WTC11 (cell line): ENCODE results near the gene SLK. TPM values are rescaled to one million over a fixed set of nuclear protein-coding genes. Genes with fewer than 3 reads are reported as not detected.

Experiments used
- ATAC-seq: fragments of 200-7000 bp; cut with Tn5 transposase; 2 replicates; pipeline ENCODE4 v1.10.0; 2021; ENCODE audit warnings: mild to moderate bottlenecking, moderate library complexity
- CTCF ChIA-PET: fragments of 300-600 bp; sonication (Branson Sonifier 250); formaldehyde crosslinking; loops from one replicate; lab custom pipeline; 2021; ENCODE audit warnings: antibody characterized with exemption; lab: Charles Lee
- POLR2A ChIA-PET: fragments of 350-600 bp; sonication (Branson Sonifier 250); formaldehyde crosslinking; loops from one replicate; lab custom pipeline; 2021; ENCODE audit warnings: antibody characterized with exemption; lab: Charles Lee
- DNase-seq: peaks from one replicate; pipeline ENCODE4 v3.0.0; 2021; ENCODE audit warnings: low spot score
- H3K27ac Mint-ChIP-seq: 2 replicates; pipeline ENCODE4 v1.8.0; 2021; ENCODE audit warnings: mixed read lengths
- H3K27me3 Mint-ChIP-seq: 2 replicates; pipeline ENCODE4 v1.8.0; 2021; ENCODE audit warnings: low read depth, mild to moderate bottlenecking, moderate library complexity, mixed read lengths
- H3K36me3 Mint-ChIP-seq: 2 replicates; pipeline ENCODE4 v1.8.0; 2021; ENCODE audit warnings: mixed read lengths
- H3K4me1 Mint-ChIP-seq: 2 replicates; pipeline ENCODE4 v1.8.0; 2022; ENCODE audit warnings: mixed read lengths
- H3K4me3 Mint-ChIP-seq: 2 replicates; pipeline ENCODE4 v1.8.0; 2021; ENCODE audit warnings: mild to moderate bottlenecking, moderate library complexity, mixed read lengths
- H3K9me3 Mint-ChIP-seq: 2 replicates; pipeline ENCODE4 v1.8.0; 2021; ENCODE audit warnings: mixed read lengths
- CREM ChIP-seq: sonication (generic); formaldehyde crosslinking; IDR thresholded peaks from 2 replicates; pipeline ENCODE4 v1.8.1; 2022; ENCODE audit warnings: mild to moderate bottlenecking, missing genetic modification reagents, moderate library complexity
- FOXJ3 ChIP-seq: sonication (generic); formaldehyde crosslinking; IDR thresholded peaks from 2 replicates; pipeline ENCODE4 v1.9.0; 2021; ENCODE audit warnings: missing genetic modification reagents, mild to moderate bottlenecking, borderline replicate concordance
- GTF2I ChIP-seq: fragments of 250-450 bp; sonication (Bioruptor Pico); conservative IDR thresholded peaks from 2 replicates; pipeline ENCODE4 v1.4.0; 2021; ENCODE audit warnings: mild to moderate bottlenecking
- IRF2 ChIP-seq: sonication (generic); formaldehyde crosslinking; IDR thresholded peaks from 2 replicates; pipeline ENCODE4 v1.8.0; 2022; ENCODE audit warnings: low read depth, missing genetic modification reagents, borderline replicate concordance
- MLX ChIP-seq: sonication (generic); formaldehyde crosslinking; IDR thresholded peaks from 2 replicates; pipeline ENCODE4 v1.8.1; 2023; ENCODE audit warnings: mild to moderate bottlenecking, missing genetic modification reagents, moderate library complexity
- NFATC4 ChIP-seq: fragments of 250-450 bp; sonication (Bioruptor Pico); IDR thresholded peaks from 2 replicates; pipeline ENCODE4 v1.9.0; 2021; ENCODE audit warnings: mild to moderate bottlenecking
- NFYB ChIP-seq: sonication (generic); formaldehyde crosslinking; conservative IDR thresholded peaks from 2 replicates; pipeline ENCODE4 v1.8.0; 2022; ENCODE audit warnings: low read depth, missing genetic modification reagents
- NR1H2 ChIP-seq: sonication (generic); formaldehyde crosslinking; IDR thresholded peaks from 2 replicates; pipeline ENCODE4 v1.9.0; 2021; ENCODE audit warnings: mild to moderate bottlenecking, moderate library complexity, missing genetic modification reagents
- PRDM15 ChIP-seq: sonication (generic); formaldehyde crosslinking; IDR thresholded peaks from 2 replicates; pipeline ENCODE4 v1.8.0; 2022; ENCODE audit warnings: missing genetic modification reagents
- RELA ChIP-seq: sonication (generic); formaldehyde crosslinking; IDR thresholded peaks from 2 replicates; pipeline ENCODE4 v1.8.1; 2022; ENCODE audit warnings: missing genetic modification reagents, mild to moderate bottlenecking, borderline replicate concordance
- ZNF138 ChIP-seq: sonication (generic); formaldehyde crosslinking; conservative IDR thresholded peaks from 2 replicates; pipeline ENCODE4 v1.8.1; 2022; ENCODE audit warnings: mild to moderate bottlenecking, moderate library complexity, missing genetic modification reagents
- ZNF396 ChIP-seq: fragments of 250-450 bp; sonication (Bioruptor Pico); IDR thresholded peaks from 2 replicates; pipeline ENCODE4 v1.8.0; 2021; ENCODE audit warnings: mild to moderate bottlenecking, moderate library complexity, borderline replicate concordance
- total RNA-seq: library from RNA; stranded (reverse); gene quantifications from 3 replicates; pipeline ENCODE4 v1.2.3, GENCODE V29; 2021
- TF ChIP-seq, protein P1 (sequence below): sonication (generic); formaldehyde crosslinking; IDR thresholded peaks from 2 replicates; pipeline ENCODE4 v1.8.0; 2023; ENCODE audit warnings: missing genetic modification reagents, mild to moderate bottlenecking, borderline replicate concordance
- TF ChIP-seq, protein P2 (sequence below): sonication (generic); formaldehyde crosslinking; IDR thresholded peaks from 2 replicates; pipeline ENCODE4 v1.8.1; 2022; ENCODE audit warnings: missing genetic modification reagents, borderline replicate concordance
- TF ChIP-seq, protein P3 (sequence below): sonication (generic); formaldehyde crosslinking; IDR thresholded peaks from 2 replicates; pipeline ENCODE4 v1.8.0; 2022; ENCODE audit warnings: mild to moderate bottlenecking, missing genetic modification reagents
- TF ChIP-seq, protein P4 (sequence below): sonication (generic); formaldehyde crosslinking; IDR thresholded peaks from 2 replicates; pipeline ENCODE4 v1.8.0; 2022; ENCODE audit warnings: mild to moderate bottlenecking, missing genetic modification reagents

The SLK gene
- total RNA-seq, 1 experiment from 2014 or later = 19.2 TPM

DNA sequence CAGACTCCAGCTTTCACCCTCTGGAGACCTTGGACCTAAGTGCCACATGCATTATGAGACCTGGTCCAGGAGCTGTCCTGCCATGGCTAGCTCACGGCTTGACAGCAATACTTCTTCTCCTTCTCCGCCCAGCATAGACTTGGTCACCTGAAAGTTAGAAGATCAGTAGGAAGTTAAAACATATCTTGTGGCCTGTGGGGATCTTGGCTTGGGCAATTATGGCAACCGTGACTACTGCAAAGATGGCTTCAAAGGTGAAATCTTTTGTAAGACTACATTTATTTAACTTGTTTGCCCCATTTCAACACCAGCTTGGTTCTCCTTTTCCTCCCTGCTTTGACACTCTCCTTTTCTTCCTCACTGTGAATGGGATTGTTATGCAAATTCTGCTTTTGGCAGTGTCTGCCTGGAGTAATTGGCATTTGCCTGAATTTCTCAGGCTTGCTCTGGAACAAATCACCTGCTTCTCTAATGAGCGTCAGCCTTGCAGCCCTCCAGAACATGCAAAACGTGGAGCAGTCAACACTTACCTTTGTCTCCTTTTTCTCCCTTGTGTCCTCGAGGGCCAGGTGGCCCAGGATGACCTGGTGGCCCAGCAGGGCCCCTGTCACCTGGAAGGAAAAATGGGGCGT lies 65.3 kb downstream of the SLK start:
- H3K9me3 Mint-ChIP-seq = no peaks in the 10 kb centered on the region
- ChIA-PET POLR2A (no interaction called here), CTCF (interaction anchor here (0.8 to 1.7 kb wide), 5 partner anchors 89 to 346 kb away, joined by 3 to 7 read pairs (median 4); no protein-coding TSS in a partner anchor)
- DNase-seq = no peak
- 0 out of 2 replicates have a peak, but pooled peaks cover 2% of the 10 kb centered on the region for H3K36me3 Mint-ChIP-seq
- TF ChIP-seq ZNF396 (CRISPR knock-in tag) (peak; percentile 48; the same call in 1 of the 2 replicates), RELA (CRISPR knock-in tag) (no peak), PRDM15 (CRISPR knock-in tag) (peak; percentile 12; the same call in 1 of the 2 replicates)
- TF ChIP-seq, protein P1, sequence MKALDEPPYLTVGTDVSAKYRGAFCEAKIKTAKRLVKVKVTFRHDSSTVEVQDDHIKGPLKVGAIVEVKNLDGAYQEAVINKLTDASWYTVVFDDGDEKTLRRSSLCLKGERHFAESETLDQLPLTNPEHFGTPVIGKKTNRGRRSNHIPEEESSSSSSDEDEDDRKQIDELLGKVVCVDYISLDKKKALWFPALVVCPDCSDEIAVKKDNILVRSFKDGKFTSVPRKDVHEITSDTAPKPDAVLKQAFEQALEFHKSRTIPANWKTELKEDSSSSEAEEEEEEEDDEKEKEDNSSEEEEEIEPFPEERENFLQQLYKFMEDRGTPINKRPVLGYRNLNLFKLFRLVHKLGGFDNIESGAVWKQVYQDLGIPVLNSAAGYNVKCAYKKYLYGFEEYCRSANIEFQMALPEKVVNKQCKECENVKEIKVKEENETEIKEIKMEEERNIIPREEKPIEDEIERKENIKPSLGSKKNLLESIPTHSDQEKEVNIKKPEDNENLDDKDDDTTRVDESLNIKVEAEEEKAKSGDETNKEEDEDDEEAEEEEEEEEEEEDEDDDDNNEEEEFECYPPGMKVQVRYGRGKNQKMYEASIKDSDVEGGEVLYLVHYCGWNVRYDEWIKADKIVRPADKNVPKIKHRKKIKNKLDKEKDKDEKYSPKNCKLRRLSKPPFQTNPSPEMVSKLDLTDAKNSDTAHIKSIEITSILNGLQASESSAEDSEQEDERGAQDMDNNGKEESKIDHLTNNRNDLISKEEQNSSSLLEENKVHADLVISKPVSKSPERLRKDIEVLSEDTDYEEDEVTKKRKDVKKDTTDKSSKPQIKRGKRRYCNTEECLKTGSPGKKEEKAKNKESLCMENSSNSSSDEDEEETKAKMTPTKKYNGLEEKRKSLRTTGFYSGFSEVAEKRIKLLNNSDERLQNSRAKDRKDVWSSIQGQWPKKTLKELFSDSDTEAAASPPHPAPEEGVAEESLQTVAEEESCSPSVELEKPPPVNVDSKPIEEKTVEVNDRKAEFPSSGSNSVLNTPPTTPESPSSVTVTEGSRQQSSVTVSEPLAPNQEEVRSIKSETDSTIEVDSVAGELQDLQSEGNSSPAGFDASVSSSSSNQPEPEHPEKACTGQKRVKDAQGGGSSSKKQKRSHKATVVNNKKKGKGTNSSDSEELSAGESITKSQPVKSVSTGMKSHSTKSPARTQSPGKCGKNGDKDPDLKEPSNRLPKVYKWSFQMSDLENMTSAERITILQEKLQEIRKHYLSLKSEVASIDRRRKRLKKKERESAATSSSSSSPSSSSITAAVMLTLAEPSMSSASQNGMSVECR = no peak
- peak overlapping the region; percentile 2; the same call in 1 of the 2 replicates for H3K4me3 Mint-ChIP-seq
- H3K4me1 Mint-ChIP-seq = peaks cover 27% of the 10 kb centered on the region
- H3K27me3 Mint-ChIP-seq = no peaks in the 10 kb centered on the region
- peak overlapping the region; percentile 48 for H3K27ac Mint-ChIP-seq
- peak; percentile 57 for ATAC-seq

GRCh38 chr10:104033401-104033930 lies 66.5 kb downstream of the SLK start:
- ATAC-seq = no peak
- ChIA-PET POLR2A (interaction anchor here (0.6 to 2.1 kb wide), 3 partner anchors 89 to 293 kb away, joined by 3 to 5 read pairs (median 3); partner anchors contain the start of gene SFR1), CTCF (interaction anchor here (0.9 to 2.0 kb wide), 6 partner anchors 12 to 320 kb away, joined by 3 to 8 read pairs (median 4); partner anchors contain the start of gene CFAP58)
- no peak for DNase-seq
- Mint-ChIP-seq H3K4me1 (peaks cover 27% of the 10 kb centered on the region), H3K36me3 (0 out of 2 replicates have a peak, but pooled peaks cover 2% of the 10 kb centered on the region), H3K27ac (no peak overlapping the region), H3K4me3 (no peak overlapping the region), H3K9me3 (no peaks in the 10 kb centered on the region), H3K27me3 (no peaks in the 10 kb centered on the region)
- TF ChIP-seq NFYB (CRISPR knock-in tag) (no peak), ZNF138 (CRISPR knock-in tag) (no peak), MLX (no peak), GTF2I (CRISPR knock-in tag) (no peak)

DNA sequence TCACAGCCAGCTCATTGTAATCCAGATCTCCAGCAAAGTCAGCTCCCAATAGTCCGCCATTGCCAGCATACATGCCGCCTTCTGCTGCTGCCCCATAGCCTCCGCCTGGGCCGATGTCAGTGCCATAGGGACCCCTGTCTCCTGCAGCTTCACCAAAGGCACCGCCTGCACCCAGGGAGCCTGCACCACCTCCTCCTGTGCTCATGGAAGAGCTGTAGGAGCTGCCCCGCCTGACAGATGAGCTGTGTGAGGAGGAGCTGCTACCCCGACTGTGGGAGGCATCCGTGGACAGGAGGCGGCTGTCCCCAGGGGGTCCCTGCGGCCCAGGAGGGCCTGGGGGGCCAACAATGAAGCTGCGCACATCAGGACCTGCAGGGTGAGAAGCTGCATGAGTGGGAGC lies 67.0 kb downstream of the SLK start:
- ChIA-PET POLR2A (interaction anchor here (0.6 to 2.1 kb wide), 2 partner anchors 88 to 294 kb away, joined by 3 to 5 read pairs; partner anchors contain the start of gene SFR1), CTCF (interaction anchor here (0.6 to 2.0 kb wide), 7 partner anchors 11 to 319 kb away, joined by 3 to 8 read pairs (median 4); partner anchors contain the start of gene CFAP58)
- H3K4me3 Mint-ChIP-seq = no peak overlapping the region
- no peak overlapping the region for H3K27ac Mint-ChIP-seq
- 0 out of 2 replicates have a peak, but pooled peaks cover 2% of the 10 kb centered on the region for H3K36me3 Mint-ChIP-seq
- H3K9me3 Mint-ChIP-seq = no peaks in the 10 kb centered on the region
- DNase-seq (no peak), ATAC-seq (no peak)
- peaks cover 27% of the 10 kb centered on the region for H3K4me1 Mint-ChIP-seq
- H3K27me3 Mint-ChIP-seq = no peaks in the 10 kb centered on the region
- TF ChIP-seq RELA (CRISPR knock-in tag) (no peak), NR1H2 (no peak), CREM (CRISPR knock-in tag) (no peak), FOXJ3 (CRISPR knock-in tag) (no peak), NFATC4 (CRISPR knock-in tag) (no peak), IRF2 (CRISPR knock-in tag) (no peak)
- TF ChIP-seq, protein P2, sequence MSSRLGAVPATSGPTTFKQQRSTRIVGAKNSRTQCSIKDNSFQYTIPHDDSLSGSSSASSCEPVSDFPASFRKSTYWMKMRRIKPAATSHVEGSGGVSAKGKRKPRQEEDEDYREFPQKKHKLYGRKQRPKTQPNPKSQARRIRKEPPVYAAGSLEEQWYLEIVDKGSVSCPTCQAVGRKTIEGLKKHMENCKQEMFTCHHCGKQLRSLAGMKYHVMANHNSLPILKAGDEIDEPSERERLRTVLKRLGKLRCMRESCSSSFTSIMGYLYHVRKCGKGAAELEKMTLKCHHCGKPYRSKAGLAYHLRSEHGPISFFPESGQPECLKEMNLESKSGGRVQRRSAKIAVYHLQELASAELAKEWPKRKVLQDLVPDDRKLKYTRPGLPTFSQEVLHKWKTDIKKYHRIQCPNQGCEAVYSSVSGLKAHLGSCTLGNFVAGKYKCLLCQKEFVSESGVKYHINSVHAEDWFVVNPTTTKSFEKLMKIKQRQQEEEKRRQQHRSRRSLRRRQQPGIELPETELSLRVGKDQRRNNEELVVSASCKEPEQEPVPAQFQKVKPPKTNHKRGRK (CRISPR knock-in tag) = no peak
- TF ChIP-seq, protein P3, sequence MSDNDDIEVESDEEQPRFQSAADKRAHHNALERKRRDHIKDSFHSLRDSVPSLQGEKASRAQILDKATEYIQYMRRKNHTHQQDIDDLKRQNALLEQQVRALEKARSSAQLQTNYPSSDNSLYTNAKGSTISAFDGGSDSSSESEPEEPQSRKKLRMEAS (CRISPR knock-in tag) = no peak
- TF ChIP-seq, protein P4, sequence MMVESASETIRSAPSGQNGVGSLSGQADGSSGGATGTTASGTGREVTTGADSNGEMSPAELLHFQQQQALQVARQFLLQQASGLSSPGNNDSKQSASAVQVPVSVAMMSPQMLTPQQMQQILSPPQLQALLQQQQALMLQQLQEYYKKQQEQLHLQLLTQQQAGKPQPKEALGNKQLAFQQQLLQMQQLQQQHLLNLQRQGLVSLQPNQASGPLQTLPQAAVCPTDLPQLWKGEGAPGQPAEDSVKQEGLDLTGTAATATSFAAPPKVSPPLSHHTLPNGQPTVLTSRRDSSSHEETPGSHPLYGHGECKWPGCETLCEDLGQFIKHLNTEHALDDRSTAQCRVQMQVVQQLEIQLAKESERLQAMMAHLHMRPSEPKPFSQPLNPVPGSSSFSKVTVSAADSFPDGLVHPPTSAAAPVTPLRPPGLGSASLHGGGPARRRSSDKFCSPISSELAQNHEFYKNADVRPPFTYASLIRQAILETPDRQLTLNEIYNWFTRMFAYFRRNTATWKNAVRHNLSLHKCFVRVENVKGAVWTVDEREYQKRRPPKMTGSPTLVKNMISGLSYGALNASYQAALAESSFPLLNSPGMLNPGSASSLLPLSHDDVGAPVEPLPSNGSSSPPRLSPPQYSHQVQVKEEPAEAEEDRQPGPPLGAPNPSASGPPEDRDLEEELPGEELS (CRISPR knock-in tag) = no peak
